ENCODE measurements around the gene FIBCD1.
A peak's percentile ranks its signal among the peaks of the same experiment; 100 is the strongest.

The FIBCD1 gene

DNA sequence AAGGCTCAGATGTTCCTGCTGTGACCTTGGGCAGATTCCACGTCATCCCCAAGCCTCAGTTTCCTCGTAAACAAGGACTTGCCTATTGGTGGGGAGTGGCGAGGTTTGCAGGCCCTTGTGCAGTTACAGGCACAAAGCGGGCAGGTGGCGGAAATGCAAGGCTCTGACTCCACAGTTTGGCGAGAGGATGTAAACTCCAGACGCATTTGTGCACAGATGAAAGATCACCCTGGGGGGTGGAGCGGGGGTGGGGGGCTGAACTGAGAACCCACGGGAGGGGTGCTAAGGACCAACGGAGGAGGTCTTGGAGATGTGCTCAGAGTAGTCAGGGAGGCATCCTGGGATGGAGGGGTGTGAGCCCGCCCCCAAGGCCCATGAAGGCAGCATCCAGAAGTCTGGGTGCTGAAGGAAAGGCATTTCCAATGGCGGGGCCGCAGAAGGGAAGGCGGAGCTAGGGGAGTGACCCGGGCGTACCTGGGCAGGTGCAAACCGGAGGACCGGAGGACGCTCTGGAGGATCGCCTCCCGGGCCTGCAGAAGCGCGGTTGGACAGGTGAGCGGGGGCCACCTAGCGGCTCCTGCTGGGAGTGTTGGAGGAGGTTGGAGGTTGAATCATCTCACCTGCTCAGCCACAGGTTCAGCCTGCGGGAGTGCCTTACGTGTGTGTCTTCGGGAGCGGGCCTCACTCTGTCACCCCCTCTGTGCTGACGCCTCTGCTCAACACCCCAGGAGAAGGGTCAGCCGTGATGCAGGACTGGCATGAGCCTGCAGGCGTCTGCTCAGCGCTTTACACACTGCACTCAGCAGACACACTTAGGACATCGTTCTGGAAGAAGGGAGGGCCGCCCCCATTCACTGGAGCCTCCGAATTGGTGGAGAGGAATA lies 1.9 kb upstream of the FIBCD1 start:
- Histone ChIP-seq H3K4me3 (ENCODE audit: low read length) (no peak overlapping the region), H3K9ac (ENCODE audit: low read depth, low read length) (no peak overlapping the region), H3K27ac (ENCODE audit: low read depth, low read length) (no peak overlapping the region), H3K36me3 (ENCODE audit: insufficient read depth, low read length) (no peaks in the 10 kb centered on the region), H3K27me3 (ENCODE audit: insufficient read depth, low read length) (peaks cover 56% of the 10 kb centered on the region), H3K9me3 (ENCODE audit: insufficient read depth, low read depth, low read length) (no peaks in the 10 kb centered on the region), H3K4me1 (ENCODE audit: insufficient read depth, low read length) (peaks cover 11% of the 10 kb centered on the region)
- 18% methylated on average over 36 of the region's 36 CpGs for WGBS

DNA sequence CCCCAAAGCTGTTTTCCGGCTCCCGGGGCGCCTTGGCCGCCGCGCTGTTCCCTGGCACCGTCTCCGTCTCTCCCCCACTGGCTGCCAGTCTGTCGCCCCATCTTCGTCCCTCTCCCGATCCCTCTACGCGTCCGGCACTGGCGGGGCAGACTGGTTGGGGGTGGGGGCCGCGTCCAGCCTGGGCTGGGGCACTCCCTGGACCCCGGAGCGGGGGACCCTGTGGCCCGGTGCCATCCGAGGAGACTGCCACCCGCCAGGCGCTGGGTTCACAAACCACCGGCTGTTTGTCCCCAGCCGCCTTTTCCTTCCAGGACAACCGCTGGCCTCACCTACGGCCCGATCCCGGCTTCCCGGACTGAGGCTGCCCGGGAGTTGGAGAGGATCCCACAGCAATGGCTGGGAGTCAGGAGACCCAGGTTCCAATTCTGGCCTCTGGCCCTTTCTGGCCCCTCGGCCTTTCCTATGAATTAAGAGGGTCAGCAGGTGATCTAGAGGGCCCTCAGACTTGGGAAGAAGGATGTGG lies 1.0 kb upstream of the FIBCD1 start:
- no peak overlapping the region for H3K9ac ChIP-seq (ENCODE audit: low read depth, low read length)
- H3K9me3 ChIP-seq (ENCODE audit: insufficient read depth, low read depth, low read length) = no peaks in the 10 kb centered on the region
- H3K27ac ChIP-seq (ENCODE audit: low read depth, low read length) = no peak overlapping the region
- H3K36me3 ChIP-seq (ENCODE audit: insufficient read depth, low read length) = no peaks in the 10 kb centered on the region
- peak overlapping the region; percentile 28; the same call in 1 of the 2 replicates for H3K4me3 ChIP-seq (ENCODE audit: low read length)
- peaks cover 11% of the 10 kb centered on the region for H3K4me1 ChIP-seq (ENCODE audit: insufficient read depth, low read length)
- WGBS = 5% methylated on average over 32 of the region's 32 CpGs
- H3K27me3 ChIP-seq (ENCODE audit: insufficient read depth, low read length) = peaks cover 56% of the 10 kb centered on the region

DNA sequence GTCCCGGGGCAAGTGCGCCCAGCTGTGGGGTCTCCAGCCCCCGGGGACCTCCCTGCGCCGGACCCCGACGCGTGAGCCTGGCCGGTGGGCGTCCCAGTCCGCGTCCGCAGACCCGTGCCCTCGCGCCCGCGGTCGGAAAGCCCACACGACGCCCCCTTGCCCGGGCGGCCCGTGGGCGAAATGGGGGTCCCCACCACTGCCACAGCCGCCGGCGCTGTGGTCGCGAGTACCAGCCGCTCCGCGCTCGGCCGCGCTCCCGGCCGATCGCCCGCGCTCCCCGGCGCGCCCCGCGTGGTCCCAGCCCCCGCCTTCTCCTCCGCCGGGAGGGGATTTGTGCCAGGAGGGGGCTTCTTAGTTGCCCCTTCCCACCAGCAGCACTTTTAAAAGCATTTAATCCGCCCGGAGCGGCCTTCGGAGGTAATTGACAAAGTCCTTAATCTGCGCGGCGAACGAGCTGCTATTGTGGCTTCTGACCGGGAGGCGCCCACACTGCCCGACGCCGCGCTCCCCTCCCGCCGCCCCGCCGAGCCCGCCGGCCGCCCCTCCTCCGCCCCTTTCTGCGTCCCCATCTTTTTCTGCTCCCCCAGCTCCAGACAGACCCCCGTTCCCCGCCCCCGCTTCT lies 469 bp upstream of the FIBCD1 start:
- H3K4me3 ChIP-seq (ENCODE audit: low read length) = peak overlapping the region; percentile 69
- H3K36me3 ChIP-seq (ENCODE audit: insufficient read depth, low read length) = no peaks in the 10 kb centered on the region
- H3K27ac ChIP-seq (ENCODE audit: low read depth, low read length) = no peak overlapping the region
- no peak overlapping the region for H3K9ac ChIP-seq (ENCODE audit: low read depth, low read length)
- peaks cover 56% of the 10 kb centered on the region for H3K27me3 ChIP-seq (ENCODE audit: insufficient read depth, low read length)
- peaks cover 11% of the 10 kb centered on the region for H3K4me1 ChIP-seq (ENCODE audit: insufficient read depth, low read length)
- WGBS = under 1% methylated on average over 71 of the region's 75 CpGs
- H3K9me3 ChIP-seq (ENCODE audit: insufficient read depth, low read depth, low read length) = no peaks in the 10 kb centered on the region

DNA sequence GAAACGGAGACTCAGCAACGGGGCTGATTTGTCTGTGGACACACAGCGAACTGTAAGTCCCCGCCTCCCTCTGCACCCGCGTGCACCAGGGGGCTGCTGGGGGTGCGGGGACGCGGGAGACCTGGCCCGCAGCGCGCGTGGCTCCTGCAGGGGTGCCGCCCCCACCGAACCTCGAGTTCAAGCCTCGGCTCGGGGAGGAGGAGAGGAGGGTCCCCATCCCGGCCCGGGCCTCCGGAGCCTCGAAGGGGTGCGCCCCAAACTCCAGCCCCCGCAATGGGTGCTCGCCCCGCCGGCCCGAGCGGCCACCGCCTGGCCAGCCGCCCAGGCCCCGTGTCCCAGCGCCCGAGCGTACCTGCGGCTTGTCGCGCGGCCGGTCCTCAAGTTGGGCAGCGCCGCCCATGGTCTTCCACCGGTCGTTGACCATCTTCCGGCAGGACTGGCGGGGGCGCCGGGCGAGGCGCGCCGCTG lies 829 bp downstream of the FIBCD1 start:
- Histone ChIP-seq H3K27me3 (ENCODE audit: insufficient read depth, low read length) (peaks cover 58% of the 10 kb centered on the region), H3K9ac (ENCODE audit: low read depth, low read length) (no peak overlapping the region), H3K4me1 (ENCODE audit: insufficient read depth, low read length) (peaks cover 18% of the 10 kb centered on the region), H3K4me3 (ENCODE audit: low read length) (peak overlapping the region; percentile 69), H3K36me3 (ENCODE audit: insufficient read depth, low read length) (no peaks in the 10 kb centered on the region), H3K27ac (ENCODE audit: low read depth, low read length) (no peak overlapping the region), H3K9me3 (ENCODE audit: insufficient read depth, low read depth, low read length) (no peaks in the 10 kb centered on the region)
- WGBS = 4% methylated on average over 52 of the region's 52 CpGs

DNA sequence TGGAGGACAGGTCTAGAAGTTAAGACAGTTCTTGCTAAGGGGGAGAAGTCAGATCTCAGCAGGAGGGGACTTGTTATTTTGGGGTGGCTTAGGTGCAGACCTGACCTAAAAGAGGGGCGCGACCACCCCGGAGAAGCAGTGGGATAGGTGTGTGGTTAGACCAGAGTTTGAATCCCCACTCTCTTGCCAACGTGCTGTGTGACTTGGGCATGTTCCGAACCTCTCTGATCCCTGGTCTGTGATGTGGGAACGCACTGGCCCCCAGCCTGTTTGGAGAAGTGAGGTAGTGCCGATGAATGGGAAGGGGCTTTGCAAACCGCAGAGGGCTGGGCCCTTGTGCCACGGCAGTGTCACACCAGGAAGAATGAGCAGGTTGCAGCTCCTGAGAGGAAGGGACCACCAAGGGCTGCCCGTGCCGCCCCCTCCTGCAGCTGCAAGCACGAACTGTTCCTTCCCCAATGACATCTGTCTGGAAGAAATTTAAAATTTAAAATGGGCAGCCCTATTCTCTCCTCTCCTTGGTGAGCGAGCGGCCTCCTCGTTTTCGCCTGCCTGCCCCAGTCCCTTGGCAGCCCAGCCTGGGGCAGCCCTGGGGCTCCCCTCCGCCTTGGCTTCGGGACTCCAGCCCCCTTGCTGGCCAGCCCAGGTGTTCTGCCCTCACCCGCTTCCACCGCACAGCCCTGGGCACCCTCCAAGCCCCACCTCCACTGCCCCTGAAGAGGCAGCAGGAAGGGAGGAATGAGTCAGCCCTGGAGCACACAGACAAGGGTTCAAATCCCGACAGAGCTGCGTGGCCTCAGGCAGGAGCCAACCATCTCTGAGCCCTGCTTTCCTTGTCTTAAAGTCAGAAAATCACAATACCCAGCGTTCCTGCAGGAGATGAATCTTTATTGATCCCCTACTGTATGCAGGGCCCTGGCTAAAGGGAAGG lies 1.6 kb downstream of the FIBCD1 start:
- H3K27me3 ChIP-seq (ENCODE audit: insufficient read depth, low read length) = peaks cover 60% of the 10 kb centered on the region
- no peaks in the 10 kb centered on the region for H3K9me3 ChIP-seq (ENCODE audit: insufficient read depth, low read depth, low read length)
- H3K4me3 ChIP-seq (ENCODE audit: low read length) = peak overlapping the region; percentile 69; the same call in 1 of the 2 replicates
- no peak overlapping the region for H3K9ac ChIP-seq (ENCODE audit: low read depth, low read length)
- H3K4me1 ChIP-seq (ENCODE audit: insufficient read depth, low read length) = peaks cover 22% of the 10 kb centered on the region
- H3K36me3 ChIP-seq (ENCODE audit: insufficient read depth, low read length) = no peaks in the 10 kb centered on the region
- no peak overlapping the region for H3K27ac ChIP-seq (ENCODE audit: low read depth, low read length)
- 71% methylated on average over 23 of the region's 23 CpGs for WGBS

DNA sequence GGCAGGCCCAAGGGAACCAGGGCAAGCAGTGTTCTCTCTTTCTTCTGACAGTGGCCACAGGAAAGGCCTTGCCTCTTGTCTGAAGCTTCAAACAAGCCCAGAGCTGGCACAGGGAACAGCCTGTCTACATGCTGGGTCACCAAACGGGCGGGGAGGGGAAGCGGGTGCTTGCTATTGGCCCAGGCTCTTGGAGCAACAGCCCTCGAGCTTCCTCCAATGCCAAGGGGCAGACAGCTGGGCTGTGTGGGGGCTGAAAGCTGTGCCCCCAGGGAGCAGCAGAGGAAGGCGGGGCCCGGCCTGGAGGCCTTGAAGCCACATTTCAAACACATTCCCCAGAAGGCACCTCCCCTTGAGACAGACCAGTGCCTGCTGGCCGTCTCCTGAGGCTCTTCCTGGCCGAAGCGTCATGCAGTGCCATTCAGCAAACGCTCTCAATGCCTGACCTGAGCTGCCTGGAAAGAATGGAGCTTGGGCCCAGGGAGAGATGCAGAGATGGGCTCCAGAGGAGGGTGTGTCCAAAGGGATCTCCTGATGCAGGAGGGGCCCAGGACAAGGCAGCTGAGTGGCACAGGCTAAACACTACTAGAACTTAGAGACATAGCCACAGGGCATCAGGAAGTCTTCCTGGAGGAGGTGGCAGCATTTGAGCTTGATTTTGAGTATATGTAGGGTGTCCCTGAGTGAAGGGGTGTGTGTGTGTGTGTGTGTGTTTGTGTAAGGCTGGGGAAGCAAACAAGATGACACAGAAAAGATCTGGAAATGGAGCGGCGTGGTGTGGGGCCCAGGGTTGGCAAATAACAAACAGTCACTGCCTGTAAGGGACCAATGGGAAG lies 2.5 kb downstream of the FIBCD1 start:
- Histone ChIP-seq H3K4me1 (ENCODE audit: insufficient read depth, low read length) (peaks cover 26% of the 10 kb centered on the region), H3K9me3 (ENCODE audit: insufficient read depth, low read depth, low read length) (no peaks in the 10 kb centered on the region), H3K27me3 (ENCODE audit: insufficient read depth, low read length) (peaks cover 51% of the 10 kb centered on the region), H3K27ac (ENCODE audit: low read depth, low read length) (peak overlapping the region; percentile 36; the same call in 1 of the 2 replicates), H3K36me3 (ENCODE audit: insufficient read depth, low read length) (no peaks in the 10 kb centered on the region), H3K4me3 (ENCODE audit: low read length) (no peak overlapping the region), H3K9ac (ENCODE audit: low read depth, low read length) (no peak overlapping the region)
- 28% methylated on average over 12 of the region's 12 CpGs for WGBS

DNA sequence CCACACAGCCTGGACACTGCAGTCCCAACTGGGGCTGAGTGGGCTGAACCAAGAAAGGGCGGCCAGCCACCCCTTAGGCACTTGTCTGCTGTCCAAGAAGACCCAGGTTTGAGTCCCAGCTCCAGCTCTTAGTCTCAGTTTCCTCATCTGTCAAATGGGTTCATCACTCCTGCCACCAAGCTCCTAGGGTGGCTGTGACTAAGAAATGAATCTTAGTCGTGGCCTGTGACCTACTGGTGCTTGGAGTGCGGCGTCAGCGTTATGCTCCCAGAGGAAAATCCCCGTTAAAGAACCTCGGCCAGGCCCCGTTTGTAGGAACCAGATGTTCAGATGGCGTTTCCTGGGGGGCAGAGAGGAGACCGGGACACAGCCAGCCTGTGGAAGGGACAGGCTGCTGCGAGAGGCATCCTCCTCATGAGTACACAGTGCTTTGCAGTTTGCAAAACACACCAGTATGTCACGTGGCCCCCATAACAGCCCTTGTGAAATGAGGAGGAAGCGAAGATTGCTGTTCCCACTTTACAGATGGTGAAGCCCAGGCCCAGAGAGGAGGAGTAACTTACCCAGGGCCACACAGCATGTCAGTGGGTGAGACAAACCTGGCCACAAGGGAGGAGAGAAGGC lies 3.3 kb downstream of the FIBCD1 start:
- peak overlapping the region; percentile 36; the same call in 1 of the 2 replicates for H3K27ac ChIP-seq (ENCODE audit: low read depth, low read length)
- H3K9me3 ChIP-seq (ENCODE audit: insufficient read depth, low read depth, low read length) = no peaks in the 10 kb centered on the region
- no peak overlapping the region for H3K9ac ChIP-seq (ENCODE audit: low read depth, low read length)
- 90% methylated on average over 13 of the region's 13 CpGs for WGBS
- peaks cover 44% of the 10 kb centered on the region for H3K27me3 ChIP-seq (ENCODE audit: insufficient read depth, low read length)
- H3K4me3 ChIP-seq (ENCODE audit: low read length) = no peak overlapping the region
- peaks cover 26% of the 10 kb centered on the region for H3K4me1 ChIP-seq (ENCODE audit: insufficient read depth, low read length)
- no peaks in the 10 kb centered on the region for H3K36me3 ChIP-seq (ENCODE audit: insufficient read depth, low read length)

DNA sequence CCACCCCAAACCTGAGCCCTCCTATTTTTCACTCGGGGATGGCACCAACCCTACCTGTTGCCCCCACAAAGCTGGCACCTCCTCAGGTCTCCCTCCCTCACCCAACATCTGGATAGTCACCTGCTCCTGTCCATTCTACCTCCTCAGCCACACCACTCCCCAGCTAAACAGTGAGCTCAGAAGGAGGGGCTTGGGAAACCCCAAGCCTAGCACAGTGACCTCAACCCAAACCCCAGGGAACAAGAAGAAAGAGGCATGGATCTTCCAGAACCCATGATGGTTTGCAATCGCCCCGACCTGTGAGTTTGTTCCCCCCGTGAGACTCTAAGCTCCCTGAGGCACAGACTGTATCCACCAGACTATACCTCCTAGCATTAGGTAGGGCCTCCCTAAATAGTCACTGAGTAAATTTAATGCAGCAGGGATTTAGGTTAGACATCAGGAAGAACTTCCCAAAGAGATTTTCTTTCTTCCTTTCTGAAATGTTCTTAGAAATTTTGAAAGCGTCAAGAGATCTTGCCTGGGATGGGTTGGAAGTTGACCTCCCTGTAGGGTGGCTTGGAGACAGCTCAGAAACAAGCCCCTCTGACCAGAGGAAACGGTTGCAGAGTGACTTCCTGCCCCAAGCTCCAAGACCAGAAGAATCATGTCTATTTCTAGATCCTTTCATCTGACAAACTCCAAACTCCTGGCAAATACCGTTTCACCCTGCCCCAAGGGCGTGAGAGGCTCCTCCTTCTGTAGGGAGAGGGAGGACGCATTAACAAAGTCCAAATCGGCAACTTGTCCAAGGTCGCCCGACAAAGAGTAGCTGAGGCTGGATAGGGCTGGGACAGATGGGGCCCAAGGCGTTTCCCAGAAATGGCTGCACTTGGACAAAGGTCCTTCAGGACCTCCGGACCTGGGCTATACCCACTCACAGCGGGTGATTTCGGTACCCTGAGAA lies 4.1 kb downstream of the FIBCD1 start:
- Histone ChIP-seq H3K36me3 (ENCODE audit: insufficient read depth, low read length) (no peaks in the 10 kb centered on the region), H3K9ac (ENCODE audit: low read depth, low read length) (no peak overlapping the region), H3K4me3 (ENCODE audit: low read length) (no peak overlapping the region), H3K27me3 (ENCODE audit: insufficient read depth, low read length) (peaks cover 36% of the 10 kb centered on the region), H3K27ac (ENCODE audit: low read depth, low read length) (no peak overlapping the region), H3K4me1 (ENCODE audit: insufficient read depth, low read length) (peaks cover 23% of the 10 kb centered on the region), H3K9me3 (ENCODE audit: insufficient read depth, low read depth, low read length) (no peaks in the 10 kb centered on the region)
- WGBS = 86% methylated on average over 16 of the region's 16 CpGs

DNA sequence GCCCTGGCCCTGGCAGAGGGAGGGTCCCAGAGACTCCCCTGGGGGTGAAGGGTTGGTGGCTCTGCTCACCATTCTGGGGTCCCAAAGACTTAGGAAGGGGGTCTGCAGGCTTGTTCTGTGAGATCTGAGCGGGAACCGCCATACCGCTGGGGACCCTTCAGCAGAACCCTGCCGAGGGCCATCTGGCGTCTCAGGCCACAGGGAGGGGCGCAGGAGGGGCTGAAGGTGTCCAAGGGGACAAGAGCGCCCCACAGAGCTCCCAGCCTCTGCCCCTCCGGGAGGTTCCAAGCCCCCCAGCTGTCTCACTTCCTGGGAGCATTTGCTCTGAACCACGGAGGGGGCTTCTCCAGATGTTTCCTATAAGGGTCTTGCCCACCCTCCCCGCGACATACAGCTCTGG lies 4.8 kb downstream of the FIBCD1 start:
- H3K9ac ChIP-seq (ENCODE audit: low read depth, low read length) = no peak overlapping the region
- H3K4me1 ChIP-seq (ENCODE audit: insufficient read depth, low read length) = peaks cover 23% of the 10 kb centered on the region
- no peak overlapping the region for H3K4me3 ChIP-seq (ENCODE audit: low read length)
- H3K27me3 ChIP-seq (ENCODE audit: insufficient read depth, low read length) = peaks cover 29% of the 10 kb centered on the region
- no peak overlapping the region for H3K27ac ChIP-seq (ENCODE audit: low read depth, low read length)
- H3K9me3 ChIP-seq (ENCODE audit: insufficient read depth, low read depth, low read length) = no peaks in the 10 kb centered on the region
- WGBS = 91% methylated on average over 11 of the region's 11 CpGs
- H3K36me3 ChIP-seq (ENCODE audit: insufficient read depth, low read length) = no peaks in the 10 kb centered on the region
